HL-60 (cell line): ENCODE data around the gene ELAVL1.

Source experiments
- DNase-seq, 2 experiments: peaks; one replicate each; pipeline ENCODE4 v3.0.0-alpha.2; 2010 to 2020; ENCODE audit warnings: low read depth in 1 of 2, low spot score in 1 of 2
- H3K27ac ChIP-seq: fragments of 250-450 bp; sonication (Bioruptor Pico); replicated peaks from 2 replicates; pipeline ENCODE4 v1.5.1; 2020; ENCODE audit warnings: mild to moderate bottlenecking, moderate library complexity
- H3K27me3 ChIP-seq: fragments of 250-450 bp; sonication (Bioruptor Pico); 2 replicates; pipeline ENCODE4 v1.5.1; 2021; ENCODE audit warnings: mild to moderate bottlenecking, moderate library complexity; ENCODE audit not compliant: insufficient read depth, poor library complexity, severe bottlenecking
- H3K4me3 ChIP-seq: replicated peaks from 2 replicates; pipeline ENCODE4 v1.5.1; 2011; ENCODE audit warnings: mild to moderate bottlenecking, control low read depth, low read length; ENCODE audit not compliant: insufficient read depth
- GABPA ChIP-seq: IDR thresholded peaks from 2 replicates; pipeline ENCODE4 v1.6.1; 2012; ENCODE audit warnings: low read depth
- POLR2AphosphoS5 ChIP-seq: IDR thresholded peaks from 2 replicates; pipeline ENCODE4 v1.6.1; 2012; ENCODE audit warnings: low read depth
- REST ChIP-seq: IDR thresholded peaks from 2 replicates; pipeline ENCODE4 v1.6.1; 2012; ENCODE audit warnings: low read depth; ENCODE audit not compliant: insufficient replicate concordance
- SPI1 ChIP-seq: IDR thresholded peaks from 2 replicates; pipeline ENCODE4 v1.6.1; 2012; ENCODE audit warnings: low read depth, mild to moderate bottlenecking, borderline replicate concordance
- TF ChIP-seq, protein P1 (sequence below): IDR thresholded peaks from one replicate; pipeline ENCODE4 v1.5.1; 2011; ENCODE audit warnings: low read length, control low read depth, inconsistent platforms; ENCODE audit not compliant: insufficient read depth

ELAVL1 gene

GRCh38 chr19:7978179-7978825 lies 27.1 kb downstream of the ELAVL1 start:
- H3K4me3 ChIP-seq = no peak overlapping the region
- TF ChIP-seq, protein P1, sequence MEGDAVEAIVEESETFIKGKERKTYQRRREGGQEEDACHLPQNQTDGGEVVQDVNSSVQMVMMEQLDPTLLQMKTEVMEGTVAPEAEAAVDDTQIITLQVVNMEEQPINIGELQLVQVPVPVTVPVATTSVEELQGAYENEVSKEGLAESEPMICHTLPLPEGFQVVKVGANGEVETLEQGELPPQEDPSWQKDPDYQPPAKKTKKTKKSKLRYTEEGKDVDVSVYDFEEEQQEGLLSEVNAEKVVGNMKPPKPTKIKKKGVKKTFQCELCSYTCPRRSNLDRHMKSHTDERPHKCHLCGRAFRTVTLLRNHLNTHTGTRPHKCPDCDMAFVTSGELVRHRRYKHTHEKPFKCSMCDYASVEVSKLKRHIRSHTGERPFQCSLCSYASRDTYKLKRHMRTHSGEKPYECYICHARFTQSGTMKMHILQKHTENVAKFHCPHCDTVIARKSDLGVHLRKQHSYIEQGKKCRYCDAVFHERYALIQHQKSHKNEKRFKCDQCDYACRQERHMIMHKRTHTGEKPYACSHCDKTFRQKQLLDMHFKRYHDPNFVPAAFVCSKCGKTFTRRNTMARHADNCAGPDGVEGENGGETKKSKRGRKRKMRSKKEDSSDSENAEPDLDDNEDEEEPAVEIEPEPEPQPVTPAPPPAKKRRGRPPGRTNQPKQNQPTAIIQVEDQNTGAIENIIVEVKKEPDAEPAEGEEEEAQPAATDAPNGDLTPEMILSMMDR = no peak
- no peak for TF ChIP-seq SPI1
- no peak for TF ChIP-seq REST
- no peak for TF ChIP-seq GABPA
- TF ChIP-seq POLR2AphosphoS5 = no peak
- H3K27ac ChIP-seq = no peak overlapping the region
- DNase-seq = no peak
- H3K27me3 ChIP-seq = no peaks in the 10 kb centered on the region

DNA sequence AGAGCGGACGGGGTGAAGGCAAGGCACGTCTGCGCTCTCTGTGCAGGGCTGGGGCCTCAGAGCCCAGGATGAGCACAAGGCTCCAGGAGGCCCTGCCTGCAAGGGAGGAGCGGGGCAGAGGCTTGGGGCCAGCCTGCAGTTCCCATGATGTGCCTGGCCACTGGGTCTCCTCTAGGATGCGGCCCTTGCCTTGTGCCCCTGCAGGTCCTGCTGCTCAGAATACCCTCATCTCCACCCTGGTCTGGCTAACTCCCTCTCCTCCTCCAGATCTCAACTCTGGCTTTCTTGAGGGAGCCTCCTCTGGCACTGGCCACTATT lies 27.8 kb downstream of the ELAVL1 start:
- Histone ChIP-seq H3K4me3 (no peak overlapping the region), H3K27ac (no peak overlapping the region), H3K27me3 (no peaks in the 10 kb centered on the region)
- DNase-seq = no peak
- TF ChIP-seq, protein P1 = no peak
- no peak for TF ChIP-seq GABPA
- TF ChIP-seq REST = no peak
- no peak for TF ChIP-seq POLR2AphosphoS5
- TF ChIP-seq SPI1 = no peak

DNA sequence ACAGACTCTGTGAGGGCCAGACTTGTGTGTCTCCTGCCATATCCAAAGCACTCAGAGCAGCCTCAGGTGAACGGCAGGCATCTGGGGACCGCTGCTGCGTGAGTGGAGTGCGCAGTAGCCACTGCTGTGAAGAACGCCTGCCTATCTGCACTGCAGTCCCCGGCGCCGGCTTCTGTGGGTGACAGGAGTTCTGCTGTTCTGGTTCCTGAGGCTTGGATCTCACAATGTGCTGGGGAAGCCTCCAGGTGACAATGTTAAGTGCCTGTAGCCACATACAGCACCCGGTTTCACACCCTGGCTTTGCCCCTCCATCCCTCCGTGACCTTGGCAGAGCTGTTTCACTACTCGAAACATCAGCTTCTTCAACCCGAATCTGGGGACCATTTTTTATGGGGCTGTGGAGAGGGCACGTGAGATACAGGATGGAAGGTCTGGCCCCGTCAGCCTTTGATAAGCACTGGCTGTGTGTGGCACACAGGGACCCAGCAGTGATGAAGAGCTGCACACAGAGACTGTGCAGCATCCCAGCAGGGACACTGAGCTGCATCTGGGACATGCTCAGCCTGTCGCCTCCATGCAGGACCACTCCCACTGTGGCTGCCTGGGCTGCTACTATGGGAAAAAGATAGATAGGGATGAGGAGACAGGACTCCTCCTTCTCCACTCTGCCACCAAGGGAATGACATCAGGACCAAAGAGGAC lies 28.3 kb downstream of the ELAVL1 start:
- no peaks in the 10 kb centered on the region for H3K27me3 ChIP-seq
- DNase-seq = no peak
- H3K27ac ChIP-seq = no peak overlapping the region
- H3K4me3 ChIP-seq = no peak overlapping the region
- TF ChIP-seq REST (no peak), GABPA (no peak), SPI1 (no peak), POLR2AphosphoS5 (no peak)
- TF ChIP-seq, protein P1 = no peak
